GM19455 (cell line): ENCODE data around the gene PPA1.
A peak's percentile ranks its signal among the peaks of the same experiment; 100 is the strongest.
"Not testable (repeated sequence)": the region's sequence is repeated elsewhere in the genome, so short reads cannot be mapped to it uniquely, and the experiment has no call there.

Experiments
- ATAC-seq: cut with Tn5 transposase; IDR thresholded peaks from one replicate; pipeline ENCODE4 v1.9.1; 2021; ENCODE audit not compliant: unreplicated experiment

The PPA1 gene

DNA sequence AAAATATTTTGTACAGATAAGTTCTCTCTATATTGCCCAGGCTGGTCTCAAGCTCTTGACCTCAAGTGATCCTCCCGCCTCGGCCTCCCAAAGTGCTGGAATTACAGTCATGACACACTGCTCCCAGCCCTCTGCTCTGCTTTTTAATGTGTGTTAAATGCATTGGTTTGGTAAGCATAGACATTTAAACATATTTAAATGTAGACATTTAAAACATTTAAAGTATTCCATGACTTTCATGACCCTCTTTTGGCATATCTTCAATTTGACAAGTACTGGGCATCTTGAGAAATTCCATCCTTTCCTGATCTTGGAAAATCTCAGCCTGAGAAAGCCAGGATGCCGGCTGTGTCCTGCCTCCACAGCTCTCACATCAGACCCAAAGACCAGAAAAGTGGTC is 57.7 kb downstream of the PPA1 start:
- ATAC-seq, result no peak

GRCh38 chr10:70174058-70174741 is 59.0 kb downstream of the PPA1 start:
- ATAC-seq, result no peak

- ATAC-seq, result peak; percentile 5
Observed at GRCh38 chr10:70169649-70170364, 63.4 kb downstream of the PPA1 start.

DNA sequence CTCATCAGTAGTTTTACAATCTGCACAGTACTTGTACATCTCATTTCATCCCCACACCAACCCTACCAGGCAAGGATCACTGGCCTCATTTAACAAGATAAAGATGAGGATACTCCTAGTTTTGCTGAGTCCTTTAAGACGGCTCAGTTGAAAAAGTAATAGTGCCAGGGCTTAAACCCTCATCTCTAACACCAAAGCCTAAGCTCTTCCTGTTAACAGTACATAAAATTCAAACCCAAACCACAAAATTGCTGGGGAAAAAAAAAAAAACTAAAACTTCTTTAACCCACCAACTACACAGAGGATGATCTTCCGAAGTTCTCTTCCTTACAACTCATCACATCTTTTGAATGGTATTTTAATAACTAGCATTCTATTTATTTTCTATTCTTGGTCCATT is 64.2 kb downstream of the PPA1 start:
- no peak for ATAC-seq

- ATAC-seq, result no peak
Observed at GRCh38 chr10:70167246-70167645, 66.0 kb downstream of the PPA1 start.

GRCh38 chr10:70166394-70166793 is 66.8 kb downstream of the PPA1 start:
- ATAC-seq, result no peak

GRCh38 chr10:70164163-70164562 is 69.1 kb downstream of the PPA1 start:
- ATAC-seq, result no peak

DNA sequence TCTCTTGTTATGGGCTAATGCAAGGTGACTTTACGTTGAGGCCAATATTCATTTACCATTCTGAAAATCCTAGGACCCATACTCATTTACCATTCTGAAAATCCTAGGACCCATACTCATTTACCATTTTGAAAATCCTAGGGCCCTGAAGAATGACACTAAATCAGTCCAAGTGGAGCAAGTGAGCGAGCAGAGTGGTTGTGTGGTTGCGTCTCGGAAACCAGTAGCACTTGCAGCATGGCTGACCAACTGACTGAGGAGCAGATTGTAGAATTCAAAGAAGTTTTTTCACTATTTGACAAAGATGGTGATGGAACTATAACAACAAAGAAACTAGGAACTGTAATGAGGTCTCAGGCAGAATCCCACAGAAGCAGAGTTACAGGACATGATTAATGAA is 69.8 kb downstream of the PPA1 start:
- no peak for ATAC-seq

GRCh38 chr10:70162892-70163201 is 70.4 kb downstream of the PPA1 start:
- ATAC-seq, result no peak

- no peak for ATAC-seq
Observed at GRCh38 chr10:70162151-70162891, 70.9 kb downstream of the PPA1 start.

DNA sequence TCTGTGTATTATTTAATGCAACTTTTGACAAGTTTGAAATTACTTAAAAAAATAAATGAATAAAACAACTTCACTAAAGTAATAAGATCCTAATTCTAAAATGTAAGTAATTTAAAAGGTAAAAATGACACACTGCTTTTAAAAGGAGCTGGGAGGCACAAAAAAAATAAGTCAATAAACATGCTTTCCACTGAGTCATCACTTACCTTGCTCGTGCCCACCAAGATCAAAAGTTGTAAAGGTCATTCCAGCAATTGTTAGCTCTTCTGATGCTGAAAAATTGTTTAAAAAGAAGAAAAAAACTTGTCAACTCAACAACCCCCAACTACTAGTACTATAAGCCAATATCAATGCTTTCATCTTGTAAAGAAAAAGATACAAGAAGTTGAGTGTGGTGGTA is 72.4 kb downstream of the PPA1 start:
- ATAC-seq, result no peak

DNA sequence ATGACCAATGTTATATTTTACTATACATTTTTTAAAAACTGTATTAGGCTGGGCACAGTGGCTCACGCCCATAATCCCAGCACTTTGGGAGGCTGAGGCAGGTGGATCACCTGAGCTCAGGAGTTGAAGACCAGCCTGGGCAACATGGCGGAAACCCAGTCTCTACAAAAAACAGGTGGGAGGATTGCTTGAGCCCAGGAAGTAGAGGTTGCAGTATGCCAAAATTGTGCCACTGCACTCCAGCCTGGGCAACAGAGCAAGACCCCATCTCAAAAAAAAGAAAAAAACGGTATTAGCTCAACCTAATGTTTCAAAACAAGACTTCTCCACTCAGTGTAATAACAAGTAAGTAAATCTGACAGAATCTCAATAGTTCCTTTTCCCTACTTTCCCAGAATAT is 73.9 kb downstream of the PPA1 start:
- not testable (repeated sequence) for ATAC-seq

DNA sequence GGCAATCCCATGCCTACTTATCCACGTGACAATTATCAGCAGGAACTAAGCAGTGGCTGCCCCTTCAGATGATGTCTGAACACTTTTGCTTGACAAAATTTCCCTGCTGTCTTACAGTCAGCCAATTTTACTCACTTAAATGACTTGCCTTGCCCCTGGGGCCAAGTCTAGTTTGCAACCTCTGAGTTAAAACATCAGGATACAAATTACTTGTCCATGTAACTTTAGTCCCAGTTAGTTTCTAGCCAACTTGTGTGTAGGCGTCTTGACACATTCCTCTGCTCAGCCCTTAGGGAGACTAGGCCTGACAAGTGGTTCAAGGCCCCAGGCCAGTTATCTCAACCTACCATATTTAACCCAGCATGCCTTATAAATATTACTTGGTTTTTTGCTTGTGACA is 75.1 kb downstream of the PPA1 start:
- ATAC-seq, result no peak

DNA sequence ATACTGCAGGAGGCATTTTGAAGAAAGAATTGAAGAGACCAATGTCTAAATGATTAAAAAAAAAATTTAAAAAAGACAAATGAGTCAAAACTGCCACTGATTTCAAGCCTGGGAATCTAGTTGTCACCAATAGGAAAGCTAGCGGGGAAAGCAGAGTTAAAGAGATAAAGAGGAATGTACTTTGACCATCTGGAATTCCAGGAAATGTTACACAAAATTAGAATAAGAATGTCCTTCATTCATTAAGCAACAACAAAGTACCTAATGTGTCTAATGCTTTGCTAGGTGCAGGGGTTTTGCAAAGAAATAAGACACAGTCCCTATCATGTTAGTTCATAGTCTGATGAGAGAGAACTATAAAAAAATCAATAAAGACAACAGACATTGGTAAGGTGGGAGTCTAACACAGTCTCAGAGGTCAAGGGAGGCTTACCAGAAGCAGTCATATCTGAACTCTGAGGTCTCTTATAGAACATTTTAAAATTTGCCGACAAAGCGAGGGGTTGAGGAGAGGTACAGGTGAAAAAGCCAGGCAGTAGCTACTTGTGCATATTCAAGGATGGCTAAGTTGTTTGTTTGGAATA is 77.9 kb downstream of the PPA1 start:
- ATAC-seq, result no peak
